ENCODE measurements around the gene CADM1. TPM values are rescaled to one million over a fixed set of nuclear protein-coding genes. Genes with fewer than 3 reads are reported as not detected.
A peak's percentile ranks its signal among the peaks of the same experiment; 100 is the strongest.

CADM1 gene
- total RNA-seq, 2 experiments from 2014 or later: 59.7 to 89.7 TPM

GRCh38 chr11:115241899-115242298 is 262.3 kb downstream of the CADM1 start:
- no peak overlapping the region for H2AFZ ChIP-seq (ENCODE audit: low read length)
- H3K79me2 ChIP-seq (ENCODE audit: insufficient read depth, low read depth, low read length): no peaks in the 10 kb centered on the region
- H3K9me2 ChIP-seq (ENCODE audit: insufficient read depth, low read length): no peaks in the 10 kb centered on the region
- no peak for DNase-seq (ENCODE audit: low spot score)
- intact Hi-C loops (cut with micrococcal nuclease; ENCODE audit: unreplicated experiment): no loop called here
- no peak overlapping the region for H3K4me2 ChIP-seq (ENCODE audit: low read length)
- H3K27ac ChIP-seq (ENCODE audit: low read depth, low read length, poor library complexity, severe bottlenecking): no peak overlapping the region
- H3K4me3 ChIP-seq (ENCODE audit: low read depth, low read length, poor library complexity, severe bottlenecking): no peak overlapping the region
- no peak for TF ChIP-seq EZH2phosphoT487 (IDR thresholded peaks at IDR 0.05; ENCODE audit: borderline replicate concordance, low read depth, low read length)
- no peak for TF ChIP-seq CTCF (conservative IDR thresholded peaks at IDR 0.05; ENCODE audit: low read length)
- ChIA-PET CTCF (ENCODE audit: unreplicated experiment) (no interaction called here), POLR2A (interaction anchor here (1.5 kb wide), 1 partner anchor 17 kb away, joined by 5 read pairs; no protein-coding TSS in a partner anchor)
- peaks cover 9% of the 10 kb centered on the region; the same call in 1 of the 2 replicates for H3K36me3 ChIP-seq (ENCODE audit: insufficient read depth, low read length)
- no peaks in the 10 kb centered on the region for H4K20me1 ChIP-seq (ENCODE audit: insufficient read depth, low read length)
- no peaks in the 10 kb centered on the region for H3K4me1 ChIP-seq (ENCODE audit: insufficient read depth, low read length, poor library complexity, severe bottlenecking)
- no peaks in the 10 kb centered on the region for H3K9me3 ChIP-seq (ENCODE audit: low read length)
- BruUV-seq (replicated peaks): no TSS peak

- H3K4me1 ChIP-seq (ENCODE audit: insufficient read depth, low read length, poor library complexity, severe bottlenecking): no peaks in the 10 kb centered on the region
- ChIA-PET POLR2A (interaction anchor here (2.0 kb wide), 1 partner anchor 17 kb away, joined by 5 read pairs; no protein-coding TSS in a partner anchor), CTCF (ENCODE audit: unreplicated experiment) (no interaction called here)
- H3K9me3 ChIP-seq (ENCODE audit: low read length): no peaks in the 10 kb centered on the region
- H3K9me2 ChIP-seq (ENCODE audit: insufficient read depth, low read length): no peaks in the 10 kb centered on the region
- TF ChIP-seq EZH2phosphoT487 (IDR thresholded peaks at IDR 0.05; ENCODE audit: borderline replicate concordance, low read depth, low read length) (no peak), CTCF (conservative IDR thresholded peaks at IDR 0.05; ENCODE audit: low read length) (peak; percentile 31; the same call in 1 of the 2 replicates)
- no peaks in the 10 kb centered on the region for H4K20me1 ChIP-seq (ENCODE audit: insufficient read depth, low read length)
- no peak overlapping the region for H3K27ac ChIP-seq (ENCODE audit: low read depth, low read length, poor library complexity, severe bottlenecking)
- H3K4me3 ChIP-seq (ENCODE audit: low read depth, low read length, poor library complexity, severe bottlenecking): no peak overlapping the region
- H2AFZ ChIP-seq (ENCODE audit: low read length): no peak overlapping the region
- no TSS peak for BruUV-seq (replicated peaks)
- peaks cover 9% of the 10 kb centered on the region; the same call in 1 of the 2 replicates for H3K36me3 ChIP-seq (ENCODE audit: insufficient read depth, low read length)
- no peak for DNase-seq (ENCODE audit: low spot score)
- intact Hi-C loops (cut with micrococcal nuclease; ENCODE audit: unreplicated experiment): no loop called here
- H3K4me2 ChIP-seq (ENCODE audit: low read length): no peak overlapping the region
- no peaks in the 10 kb centered on the region for H3K79me2 ChIP-seq (ENCODE audit: insufficient read depth, low read depth, low read length)
These were observed 265.4 kb downstream of the CADM1 start for GRCh38 chr11:115238791-115239190.

GRCh38 chr11:115238086-115238485 is 266.1 kb downstream of the CADM1 start:
- Histone ChIP-seq H3K79me2 (ENCODE audit: insufficient read depth, low read depth, low read length) (no peaks in the 10 kb centered on the region), H4K20me1 (ENCODE audit: insufficient read depth, low read length) (no peaks in the 10 kb centered on the region), H3K9me3 (ENCODE audit: low read length) (no peaks in the 10 kb centered on the region), H3K36me3 (ENCODE audit: insufficient read depth, low read length) (peaks cover 9% of the 10 kb centered on the region; the same call in 1 of the 2 replicates), H2AFZ (ENCODE audit: low read length) (no peak overlapping the region), H3K9me2 (ENCODE audit: insufficient read depth, low read length) (no peaks in the 10 kb centered on the region), H3K4me3 (ENCODE audit: low read depth, low read length, poor library complexity, severe bottlenecking) (no peak overlapping the region), H3K27ac (ENCODE audit: low read depth, low read length, poor library complexity, severe bottlenecking) (no peak overlapping the region), H3K4me2 (ENCODE audit: low read length) (no peak overlapping the region), H3K4me1 (ENCODE audit: insufficient read depth, low read length, poor library complexity, severe bottlenecking) (no peaks in the 10 kb centered on the region)
- intact Hi-C loops (cut with micrococcal nuclease; ENCODE audit: unreplicated experiment): no loop called here
- ChIA-PET POLR2A (interaction anchor here (0.6 to 2.0 kb wide), 4 partner anchors 10 to 22 kb away, joined by 3 to 8 read pairs (median 4); no protein-coding TSS in a partner anchor), CTCF (ENCODE audit: unreplicated experiment) (no interaction called here)
- TF ChIP-seq EZH2phosphoT487 (IDR thresholded peaks at IDR 0.05; ENCODE audit: borderline replicate concordance, low read depth, low read length) (no peak), CTCF (conservative IDR thresholded peaks at IDR 0.05; ENCODE audit: low read length) (no peak)
- no peak for DNase-seq (ENCODE audit: low spot score)
- no TSS peak for BruUV-seq (replicated peaks)
